GM21381 (cell line): ENCODE measurements around the gene UCK2.
A peak's percentile ranks its signal among the peaks of the same experiment; 100 is the strongest.

ENCODE experiments used
- ATAC-seq: cut with Tn5 transposase; IDR thresholded peaks from one replicate; pipeline ENCODE4 v1.9.1; 2021; ENCODE audit warnings: mild to moderate bottlenecking, moderate library complexity; ENCODE audit not compliant: unreplicated experiment

UCK2 gene

GRCh38 chr1:165897326-165898303 is 70.2 kb downstream of the UCK2 start:
- ATAC-seq: no peak

GRCh38 chr1:165898837-165899236 is 71.4 kb downstream of the UCK2 start:
- ATAC-seq: no peak

DNA sequence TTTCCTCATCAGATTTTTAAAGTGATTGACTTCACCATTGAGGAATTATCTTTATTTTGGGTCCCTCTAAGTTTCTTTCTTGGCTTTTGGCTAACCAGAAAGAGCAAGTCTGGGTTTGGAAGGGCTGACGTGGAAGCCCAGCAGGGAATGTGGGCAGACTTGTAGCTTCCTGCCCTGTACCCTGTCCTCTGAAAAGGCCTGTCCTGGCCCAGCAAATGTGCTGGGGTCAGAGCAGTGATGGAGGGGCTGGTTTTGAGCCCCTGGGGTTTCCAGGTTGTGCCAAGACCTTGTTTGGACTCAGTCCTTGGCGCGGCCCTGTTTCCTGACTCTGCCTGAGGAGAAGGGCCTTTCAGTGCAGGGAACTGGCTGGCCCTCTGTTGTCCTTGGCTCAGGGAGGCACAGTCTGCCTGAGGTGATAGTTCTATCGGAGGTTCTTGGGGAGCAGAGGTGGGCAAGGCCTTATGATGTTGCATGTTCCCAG is 72.1 kb downstream of the UCK2 start:
- no peak for ATAC-seq

DNA sequence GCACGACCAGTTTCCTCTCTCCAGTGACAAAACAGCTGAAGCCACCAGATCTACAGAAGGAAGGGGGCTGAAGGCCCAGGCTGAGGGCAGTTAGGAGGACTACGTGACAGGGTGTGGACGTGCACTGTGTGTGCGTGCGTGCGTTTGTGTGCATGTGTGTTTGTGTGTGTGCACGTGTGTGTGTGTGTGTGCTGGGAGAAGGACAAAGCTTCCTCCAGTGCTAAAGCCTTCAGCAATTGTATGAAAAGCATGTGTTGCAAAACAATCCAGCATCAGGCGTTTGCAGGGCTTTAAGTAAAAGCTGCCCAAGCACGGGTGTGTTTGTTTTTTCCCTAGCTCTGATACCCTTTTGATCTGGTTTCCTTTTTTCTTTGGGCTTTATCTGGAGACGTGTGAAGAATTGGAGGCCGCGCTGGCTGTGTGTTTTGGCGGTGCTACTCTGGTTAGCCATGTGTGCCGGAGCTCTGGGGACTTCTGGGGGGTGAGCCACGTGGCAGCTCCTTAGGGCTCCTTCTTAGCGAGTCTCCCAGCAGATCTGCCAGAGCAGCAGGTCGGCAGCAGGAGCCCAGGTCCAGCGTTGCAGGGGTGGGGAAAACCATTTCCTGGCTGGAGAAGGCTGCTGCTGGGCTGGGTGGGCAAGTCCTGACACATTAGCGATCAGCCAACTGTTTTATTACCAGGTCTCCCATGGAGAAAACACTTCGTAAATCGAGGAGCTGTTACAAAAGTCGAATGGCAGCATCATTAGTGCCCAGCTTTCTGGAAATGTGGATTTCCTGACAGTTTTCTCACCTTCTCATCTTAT is 73.4 kb downstream of the UCK2 start:
- no peak for ATAC-seq

GRCh38 chr1:165902565-165902964 is 75.2 kb downstream of the UCK2 start:
- no peak for ATAC-seq

- no peak for ATAC-seq
Observed at GRCh38 chr1:165903672-165904071, 76.3 kb downstream of the UCK2 start.

- no peak for ATAC-seq
Observed at GRCh38 chr1:165904948-165905347, 77.5 kb downstream of the UCK2 start.

DNA sequence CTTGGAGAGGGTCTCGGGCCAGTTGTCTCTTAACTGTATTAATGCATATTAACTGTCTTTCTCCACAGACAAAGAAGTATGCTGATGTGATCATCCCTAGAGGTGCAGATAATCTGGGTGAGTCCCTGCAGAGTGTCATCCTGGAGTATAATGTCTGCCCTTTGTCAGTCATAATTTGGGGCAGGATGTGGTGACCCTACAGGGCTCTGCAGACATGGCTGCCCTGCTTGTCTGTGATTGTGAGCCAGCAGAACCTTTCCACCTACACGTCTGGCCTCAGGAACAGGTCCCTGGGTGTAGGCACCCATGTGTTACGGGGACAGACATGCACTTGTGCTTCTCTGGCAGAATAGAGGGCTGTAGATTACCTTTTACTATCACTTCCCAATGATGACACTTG is 78.4 kb downstream of the UCK2 start:
- no peak for ATAC-seq

- no peak for ATAC-seq
Observed at GRCh38 chr1:165907256-165907857, 79.9 kb downstream of the UCK2 start.

DNA sequence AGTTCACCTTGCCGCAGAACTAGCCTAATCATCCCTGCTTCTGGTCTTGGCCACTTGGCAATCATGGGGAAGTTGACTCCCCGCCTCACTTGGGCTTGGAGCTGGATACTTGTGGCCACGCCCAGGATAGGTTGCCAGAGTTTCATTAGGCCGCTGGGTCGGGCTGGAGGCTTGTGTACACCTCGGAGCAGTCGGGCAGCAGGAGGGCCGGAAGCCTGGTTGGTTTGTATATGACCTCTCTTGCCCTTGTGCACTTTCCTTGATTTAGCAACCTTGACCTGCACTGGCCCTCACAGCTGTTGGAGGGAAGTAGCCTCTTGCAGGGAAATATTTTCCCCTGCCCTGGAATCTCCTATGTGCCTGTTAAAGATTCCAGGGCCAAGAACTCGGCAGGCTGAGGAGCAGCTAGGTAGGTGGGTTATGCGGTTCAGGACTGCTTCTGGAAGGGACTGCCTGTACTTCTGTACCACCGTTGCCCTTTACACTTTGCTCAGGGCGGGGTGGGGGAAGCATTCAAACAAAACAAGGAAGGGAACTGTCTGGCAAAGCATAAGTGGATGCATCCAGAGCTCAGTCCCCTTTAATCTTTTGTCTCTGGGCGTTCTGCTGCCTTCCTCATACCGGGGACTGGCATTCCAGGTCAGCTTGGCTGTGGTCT is 83.5 kb downstream of the UCK2 start:
- ATAC-seq: no peak

GRCh38 chr1:165911609-165912281 is 84.3 kb downstream of the UCK2 start:
- no peak for ATAC-seq

- no peak for ATAC-seq
Observed at GRCh38 chr1:165912638-165913037, 85.2 kb downstream of the UCK2 start.

DNA sequence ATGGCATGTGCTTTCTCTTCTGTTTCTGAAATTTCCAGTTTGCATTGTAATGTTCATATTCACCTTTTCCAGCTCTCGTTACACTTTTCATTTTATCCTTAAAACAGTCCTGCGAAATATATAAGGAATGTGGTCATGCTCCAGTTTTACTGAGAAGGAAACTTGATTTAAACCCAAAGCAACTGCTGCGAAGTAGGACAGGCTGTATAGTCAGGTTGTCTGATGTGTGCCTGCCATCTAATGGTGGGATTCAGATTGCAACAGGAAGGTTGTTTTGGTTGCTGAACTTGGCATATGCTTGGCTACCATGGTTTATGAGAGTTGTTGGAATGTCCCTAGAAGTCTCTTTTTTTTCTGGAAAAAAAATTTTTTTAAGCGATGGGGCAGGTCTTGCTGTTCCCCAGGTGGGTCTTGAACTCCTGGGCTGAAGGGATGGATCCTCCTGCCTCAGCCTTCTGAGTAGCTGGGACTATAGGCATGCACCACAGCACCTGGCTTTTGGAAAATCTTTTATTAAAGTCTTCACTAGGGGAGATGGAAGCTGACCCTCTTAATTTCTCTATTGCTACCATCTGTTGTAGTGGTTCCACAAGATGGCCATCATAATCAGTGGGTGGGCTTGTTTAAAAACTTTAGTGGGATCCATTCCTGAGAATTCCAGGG is 86.9 kb downstream of the UCK2 start:
- ATAC-seq: peak; percentile 84

- no peak for ATAC-seq
Observed at GRCh38 chr1:165915480-165915879, 88.1 kb downstream of the UCK2 start.

GRCh38 chr1:165915932-165916348 is 88.5 kb downstream of the UCK2 start:
- no peak for ATAC-seq

DNA sequence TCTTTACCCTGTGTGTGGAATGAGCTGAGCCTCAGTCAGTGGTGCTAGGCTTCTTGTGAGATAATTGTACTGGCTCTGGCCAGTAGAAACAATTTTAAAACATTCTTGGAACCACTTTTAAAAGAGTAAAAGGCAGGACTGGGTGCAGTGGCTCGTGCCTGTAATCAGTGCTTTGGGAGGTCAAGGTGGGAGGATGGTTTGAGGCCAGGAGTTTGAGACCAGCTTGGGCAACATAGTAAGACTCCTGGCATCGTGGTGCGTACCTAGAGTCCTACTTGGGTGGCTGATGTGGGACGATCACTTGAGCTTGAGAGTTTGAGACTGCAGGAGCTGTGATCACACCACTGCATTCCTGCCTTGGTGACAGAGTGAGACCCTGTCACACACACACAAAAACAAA is 89.8 kb downstream of the UCK2 start:
- ATAC-seq: no peak

DNA sequence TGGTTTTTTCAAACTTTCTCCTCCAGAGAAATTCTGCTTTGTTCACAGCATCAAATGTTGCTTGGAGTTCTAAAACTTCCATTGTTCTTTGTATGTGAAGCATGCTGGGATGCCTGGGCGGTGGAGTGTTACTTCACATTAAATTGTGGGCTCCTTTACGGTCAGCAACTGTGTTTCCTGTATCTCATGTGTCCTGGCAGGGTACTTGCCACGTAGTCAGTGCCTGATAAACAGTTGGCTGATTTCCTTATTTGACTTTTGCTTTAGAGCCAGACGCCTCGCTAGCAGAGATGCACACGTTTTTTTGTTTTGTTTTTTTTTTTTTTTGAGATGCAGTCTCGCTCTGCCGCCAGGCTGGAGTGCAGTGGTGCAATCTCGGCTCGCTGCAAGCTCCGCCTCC is 96.7 kb downstream of the UCK2 start:
- no peak for ATAC-seq

DNA sequence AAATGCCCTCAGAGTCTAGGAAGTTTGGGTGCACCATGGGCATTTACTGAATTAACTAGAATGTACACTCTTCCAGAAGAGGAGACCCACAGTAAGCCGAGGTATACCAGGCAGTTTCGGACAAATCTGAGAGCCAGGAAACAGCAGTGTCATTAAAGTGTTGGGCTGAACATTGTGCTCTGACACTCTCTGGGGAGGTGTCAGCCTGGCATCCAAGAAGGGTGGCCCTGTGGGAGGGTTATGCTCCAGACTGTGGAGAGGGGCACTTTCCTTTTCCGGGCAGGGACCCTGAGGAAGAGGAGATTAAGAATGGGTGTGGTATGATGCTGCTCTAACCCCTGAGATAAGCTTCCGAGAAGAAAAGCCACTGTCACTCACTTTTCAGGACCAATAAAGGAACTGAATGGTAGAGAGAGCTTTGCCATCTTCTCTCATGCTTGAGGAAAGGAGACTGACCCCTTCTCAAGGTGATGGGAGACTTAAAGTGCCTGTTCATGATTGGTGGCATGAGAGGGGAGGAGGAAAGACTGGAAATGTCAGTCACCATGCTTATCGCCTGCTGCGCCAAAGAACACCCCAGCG is 98.2 kb downstream of the UCK2 start:
- no peak for ATAC-seq

DNA sequence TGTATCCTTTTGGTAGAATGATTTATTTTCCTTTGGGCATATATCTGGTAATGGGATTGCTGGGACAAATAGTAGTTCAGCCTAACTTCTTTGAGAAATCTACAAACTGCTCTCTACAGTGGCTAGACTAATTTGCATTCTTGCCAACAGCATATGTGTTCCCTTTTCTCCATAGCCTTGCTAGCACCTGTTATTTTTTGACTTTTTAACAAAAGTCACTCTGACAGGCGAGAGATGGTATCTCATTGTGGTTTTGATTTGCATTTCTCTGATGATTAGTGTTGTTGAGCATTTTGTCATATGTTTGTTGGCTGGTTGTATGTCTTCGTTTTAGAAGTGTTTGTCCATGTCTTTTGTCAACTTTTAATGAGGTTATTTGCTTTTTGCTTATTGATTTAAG is 99.8 kb downstream of the UCK2 start:
- ATAC-seq: peak; percentile 59
